ENCODE results near the gene GPATCH8.
"Not testable (repeated sequence)": the region's sequence is repeated elsewhere in the genome, so short reads cannot be mapped to it uniquely, and the experiment has no call there.

Gene GPATCH8

DNA sequence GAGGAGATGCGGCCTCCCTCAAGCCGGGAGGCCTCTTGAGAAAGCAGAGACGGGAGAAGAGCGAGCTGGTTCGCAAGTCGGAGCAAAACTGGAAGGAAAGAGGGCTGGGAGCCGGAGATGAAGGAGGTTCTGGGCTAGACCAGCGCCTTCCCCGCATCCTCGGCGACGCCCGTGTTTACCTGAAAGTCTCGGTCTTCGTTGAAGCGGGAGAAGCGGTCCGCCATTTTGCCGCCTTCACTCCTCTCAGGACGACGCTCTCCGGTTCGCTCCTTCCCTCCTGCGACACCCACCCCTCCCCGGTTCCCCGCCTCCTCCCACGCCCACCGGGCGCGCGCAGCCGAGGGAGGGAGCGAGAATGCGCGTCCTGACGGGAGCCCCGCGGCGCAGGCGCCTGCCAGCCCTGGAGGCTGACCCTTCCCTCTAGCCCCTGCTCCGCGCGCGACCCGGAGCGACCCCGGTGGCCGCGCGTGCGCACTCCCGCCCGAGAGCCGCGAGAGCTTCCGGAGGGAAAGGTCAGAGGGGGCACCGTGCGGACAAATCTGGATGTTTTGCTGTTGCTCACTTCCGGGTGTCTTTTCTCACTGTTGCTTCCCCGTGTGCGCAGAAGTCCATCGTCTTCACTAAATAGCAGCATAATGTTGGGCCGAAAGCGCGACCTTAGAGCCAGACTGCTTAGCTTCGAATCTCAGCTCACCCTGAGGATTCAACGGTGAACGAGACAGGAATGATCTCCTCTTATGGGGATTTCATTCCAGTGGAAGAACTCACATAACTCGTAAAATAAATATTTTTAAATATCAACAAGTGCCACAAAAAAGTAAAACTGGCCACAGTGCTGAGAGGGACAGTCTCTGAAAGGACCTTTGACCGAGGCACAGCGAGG lies at the start of gene GPATCH8:
TSS of gene GPATCH8 (minus strand) at position 260 of the 883 bp plus-strand sequence. CDS start at position 224, 36 bp downstream.
- peak; percentile 92 to 95 for DNase-seq

GRCh38 chr17:44552361-44552760 lies 49.2 kb upstream of the GPATCH8 start:
- DNase-seq, result no peak

- no peak for DNase-seq
These were observed 46.5 kb upstream of the GPATCH8 start for GRCh38 chr17:44549686-44550085.

DNA sequence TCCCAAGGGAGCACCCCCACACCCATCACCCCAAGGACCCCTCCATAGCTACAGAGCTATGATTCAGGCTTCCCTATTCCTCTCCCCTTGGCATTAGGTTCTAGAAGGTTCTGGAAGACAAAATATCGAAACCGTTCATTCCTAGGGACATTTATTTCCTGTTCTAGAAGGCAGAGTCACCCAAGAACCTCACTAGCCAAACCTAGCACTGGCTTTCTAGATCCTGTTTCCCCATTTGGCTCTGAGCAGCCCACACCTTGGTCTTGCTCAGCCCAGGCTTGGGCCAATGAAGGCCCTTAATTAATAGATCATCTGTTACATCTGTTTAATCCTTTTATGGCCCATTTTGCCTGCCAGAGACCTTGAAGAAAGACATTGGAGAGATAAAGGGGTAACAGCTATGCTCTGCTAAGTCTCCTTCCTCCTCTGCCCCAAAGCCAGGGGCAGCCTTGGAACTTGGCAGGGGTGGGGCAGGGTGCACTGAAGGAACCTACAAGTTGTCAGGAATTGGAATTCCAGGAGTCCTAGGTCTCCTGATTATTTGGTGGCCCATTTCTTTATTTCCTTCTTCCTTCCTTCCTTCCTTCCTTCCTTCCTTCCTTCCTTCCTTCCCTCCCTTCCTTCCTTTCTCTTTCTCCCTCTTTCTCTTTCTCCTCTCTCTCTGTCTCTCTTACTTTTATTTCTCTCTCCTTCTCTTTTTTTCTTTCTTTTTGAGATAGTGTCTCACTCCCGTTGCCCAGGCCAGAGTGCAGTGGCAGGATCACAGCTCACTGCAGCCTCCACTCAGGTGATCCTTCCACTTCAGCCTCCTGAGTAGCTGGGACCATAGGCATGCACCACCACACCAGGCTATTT lies 45.4 kb upstream of the GPATCH8 start:
- DNase-seq, result no peak

- DNase-seq, result no peak
These were observed 44.5 kb upstream of the GPATCH8 start for GRCh38 chr17:44547625-44548267.

DNA sequence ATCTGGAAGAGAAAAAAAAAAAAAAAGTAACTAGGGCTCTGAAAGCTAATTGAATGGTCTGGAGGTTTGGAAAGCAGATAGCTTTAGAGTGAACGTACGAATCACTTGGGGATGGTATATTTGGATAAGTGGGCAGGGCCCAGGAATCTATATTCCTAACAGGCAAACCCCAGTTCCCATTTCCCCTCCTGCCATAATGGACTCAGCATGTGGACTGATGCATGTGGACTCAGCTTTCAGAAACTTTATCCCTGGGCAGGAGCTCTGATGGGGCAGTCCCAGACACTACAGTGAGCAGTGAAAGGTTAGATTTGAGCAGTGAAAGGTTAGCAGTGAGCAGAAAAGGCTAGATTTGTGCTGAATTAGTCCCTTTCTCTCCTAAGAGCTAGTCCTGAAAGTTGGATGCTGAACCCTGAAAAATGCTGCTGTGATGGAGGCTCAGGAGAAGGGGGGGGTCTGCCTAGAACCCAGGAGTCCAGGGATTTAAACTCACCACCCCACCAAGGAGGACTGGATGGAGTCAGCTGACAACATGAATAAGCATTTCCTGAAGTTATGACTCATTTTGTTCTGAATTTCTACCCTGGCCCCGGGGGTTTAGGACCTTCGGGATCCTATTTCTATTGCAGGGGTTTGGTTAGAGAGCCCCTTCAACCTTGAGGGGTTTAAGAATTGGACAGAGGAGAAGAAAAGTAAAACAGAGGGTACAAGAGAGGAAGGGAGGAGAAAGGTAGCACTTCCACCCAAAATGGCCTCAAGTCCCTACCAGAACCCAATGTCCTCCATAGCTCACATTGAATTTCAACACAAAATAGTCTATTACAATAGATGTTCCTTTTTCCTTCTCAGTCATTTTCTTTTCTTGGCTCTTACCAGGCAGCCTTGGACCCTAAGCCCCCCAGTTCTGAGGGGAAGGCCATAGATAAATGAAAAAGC lies 43.7 kb upstream of the GPATCH8 start:
- DNase-seq, result peak in 1 of 2 experiments; percentile 48

GRCh38 chr17:44543905-44544523 lies 40.8 kb upstream of the GPATCH8 start:
- no peak for DNase-seq

DNA sequence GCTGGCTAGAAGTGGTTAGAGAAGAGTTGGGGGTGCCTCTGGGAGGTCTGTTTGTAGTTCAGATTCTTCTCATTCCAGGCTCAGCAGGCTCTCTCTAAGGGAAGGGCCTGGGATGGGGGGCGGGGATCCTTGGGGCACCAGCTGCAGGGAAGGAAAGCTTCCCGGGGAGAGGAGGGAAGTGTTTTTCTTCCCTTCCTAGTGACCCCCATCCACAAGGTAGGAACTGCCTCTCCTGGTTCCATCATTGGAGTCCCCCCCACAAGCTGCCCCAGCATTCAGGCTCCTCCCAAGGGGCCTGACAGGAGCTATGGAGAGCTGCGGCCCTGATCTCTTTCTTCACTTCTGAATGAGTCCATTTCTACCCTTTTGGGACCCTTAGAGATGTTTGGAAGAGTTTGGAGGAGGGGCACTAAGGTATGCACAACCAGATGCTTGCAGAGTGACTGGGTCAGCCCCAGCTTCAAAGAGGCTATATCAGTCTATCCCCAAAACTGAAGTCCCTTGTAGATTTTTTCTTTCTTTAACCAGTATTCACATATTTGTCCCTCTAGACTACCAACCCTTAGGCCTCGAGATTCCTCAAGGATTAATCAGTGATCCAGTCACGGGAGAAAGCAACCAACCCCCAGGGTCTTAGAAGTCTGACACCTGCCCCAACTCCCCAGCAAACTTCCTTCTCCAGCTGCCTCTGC lies 40.2 kb upstream of the GPATCH8 start:
- DNase-seq, result peak; percentile 82 to 92

- DNase-seq, result no peak
These were observed 38.8 kb upstream of the GPATCH8 start for GRCh38 chr17:44541884-44542581.

DNA sequence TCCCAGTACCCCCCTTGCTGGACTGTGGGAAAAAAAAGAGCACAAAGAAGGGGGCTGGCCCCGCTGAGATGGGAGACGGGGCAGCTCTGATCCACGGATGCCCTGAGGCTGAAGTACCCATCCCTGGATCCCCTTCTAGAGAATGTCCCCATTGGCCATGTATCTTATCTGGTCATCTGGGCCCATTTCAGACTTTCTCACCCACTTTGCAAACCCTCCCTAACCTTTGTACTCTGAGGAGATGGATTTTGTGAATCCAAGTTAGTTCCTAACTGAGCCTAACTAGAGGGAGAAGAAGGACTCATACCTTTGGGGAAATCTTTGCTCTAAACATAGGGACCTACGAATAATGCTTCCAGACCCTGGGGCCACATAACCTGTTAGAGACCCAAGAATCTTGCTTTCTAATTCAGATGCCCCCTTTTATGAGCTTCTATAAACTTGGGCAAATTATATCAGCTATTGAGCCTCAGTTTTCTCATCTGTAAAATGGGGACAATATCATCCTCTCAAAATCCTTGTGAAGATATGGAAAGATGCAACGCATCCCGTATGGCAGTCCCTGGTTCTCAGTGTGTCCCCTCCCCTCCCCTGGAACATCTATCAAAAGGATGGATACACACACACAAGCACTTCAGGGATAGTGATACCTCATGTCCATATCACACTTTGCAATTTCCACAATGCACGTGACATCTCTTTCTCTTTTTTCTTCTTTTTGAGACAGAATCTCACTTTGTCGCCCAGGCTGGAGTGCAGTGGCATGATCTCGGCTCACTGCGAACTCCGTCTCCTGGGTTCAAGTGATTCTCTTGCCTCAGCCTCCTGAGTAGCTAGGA lies 37.3 kb upstream of the GPATCH8 start:
- DNase-seq, result no peak

GRCh38 chr17:44539673-44540072 lies 36.5 kb upstream of the GPATCH8 start:
- DNase-seq, result no peak

- not testable (repeated sequence) for DNase-seq
These were observed 34.7 kb upstream of the GPATCH8 start for GRCh38 chr17:44537922-44538321.

GRCh38 chr17:44536090-44536953 lies 33.1 kb upstream of the GPATCH8 start:
- DNase-seq, result peak in 1 of 2 experiments; percentile 17

- DNase-seq, result peak; percentile 44 to 69
These were observed 30.5 kb upstream of the GPATCH8 start for GRCh38 chr17:44533533-44534246.

DNA sequence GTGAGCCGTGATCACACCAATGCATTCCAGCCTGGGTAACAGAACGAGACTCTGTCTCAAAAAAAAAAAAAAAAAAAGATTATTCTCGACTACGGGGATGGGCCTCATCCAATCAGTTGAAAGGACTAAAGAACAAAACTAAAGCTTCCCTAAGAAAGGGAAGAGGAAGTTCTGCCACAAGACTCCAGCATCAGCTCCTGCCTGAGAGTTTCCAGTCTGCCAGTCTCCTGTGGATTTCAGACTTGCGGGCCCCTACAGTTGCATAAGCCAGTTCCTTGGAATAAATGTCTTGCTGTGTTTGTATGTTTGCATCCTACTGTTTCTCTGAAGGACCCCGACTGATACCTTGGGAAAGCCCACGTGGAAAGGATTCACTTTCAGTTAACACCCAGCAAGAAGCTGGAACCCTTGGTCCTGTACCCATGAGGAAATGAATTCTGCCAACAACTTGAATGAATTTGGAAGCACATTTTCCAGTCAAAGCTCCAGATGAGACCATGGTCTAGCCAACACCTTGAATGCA lies 27.8 kb upstream of the GPATCH8 start:
- DNase-seq, result no peak

DNA sequence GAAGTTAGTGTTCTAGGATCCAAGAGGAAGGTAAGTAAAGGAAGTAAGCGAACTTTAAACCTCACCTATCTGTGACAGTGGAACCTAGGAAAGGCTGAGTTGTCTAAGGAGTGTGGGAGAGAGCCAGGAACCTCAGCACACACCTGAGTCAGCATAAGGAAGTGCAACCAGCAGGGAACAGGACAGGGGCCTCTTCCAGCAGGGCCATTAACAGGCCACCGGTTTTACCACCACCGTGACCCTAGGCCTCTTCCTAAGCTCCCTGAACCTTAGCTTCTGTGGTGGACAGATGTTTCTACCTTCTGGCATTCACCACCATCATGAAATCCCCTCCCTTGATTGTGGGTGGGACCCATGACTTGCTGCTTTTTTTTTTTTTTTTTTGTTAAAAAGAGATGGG lies 26.7 kb upstream of the GPATCH8 start:
- no peak for DNase-seq

DNA sequence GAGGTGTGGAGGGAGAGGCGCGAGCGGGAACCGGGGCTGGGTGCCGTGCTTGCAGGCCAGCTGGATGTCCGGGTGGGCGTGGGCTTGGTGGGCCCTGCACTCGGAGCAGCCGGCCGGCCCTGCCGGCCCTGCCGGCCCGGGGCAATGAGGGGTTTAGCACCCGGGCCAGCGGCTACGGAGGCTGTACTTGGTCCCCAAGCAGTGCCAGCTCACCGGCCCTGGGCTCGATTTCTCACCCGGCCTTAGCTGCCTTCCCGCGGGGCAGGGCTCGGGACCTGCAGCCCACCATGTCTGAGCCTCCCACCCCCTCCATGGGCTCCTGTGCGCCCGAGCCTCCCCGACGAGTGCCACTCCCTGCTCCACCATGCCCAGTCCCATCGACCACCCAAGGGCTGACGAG lies 24.7 kb upstream of the GPATCH8 start:
- no peak for DNase-seq

Data from SW 1271 (cell line).